ENCODE data around the gene ZFP91. TPM values are rescaled to one million over a fixed set of nuclear protein-coding genes. Genes with fewer than 3 reads are reported as not detected.

Gene ZFP91
- total RNA-seq, 2 experiments from 2014 or later: 46.5 to 46.7 TPM

DNA sequence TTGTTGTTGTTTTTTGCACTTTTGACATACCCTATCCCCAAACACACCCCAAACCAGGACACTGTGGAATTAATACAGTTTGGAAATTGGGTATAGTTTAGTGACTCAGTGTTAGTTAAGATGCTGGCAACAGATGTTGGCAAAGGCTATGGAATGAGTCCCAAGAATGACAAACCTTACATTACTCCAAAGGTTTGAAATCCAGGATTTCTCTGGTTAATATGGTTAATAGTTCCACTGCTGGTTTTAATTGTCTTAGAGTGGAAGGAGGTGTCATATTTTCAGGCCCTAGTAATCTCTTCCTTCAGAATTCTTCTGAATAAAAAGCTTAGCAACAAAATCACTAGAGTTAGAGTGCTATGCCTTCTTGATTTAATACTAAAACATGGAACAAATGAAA is 4.0 kb upstream of the ZFP91 start:
- Mint-ChIP-seq H3K4me1 (ENCODE audit: low read depth) (peaks cover 68% of the 10 kb centered on the region), H3K9me3 (no peaks in the 10 kb centered on the region), H3K4me3 (peak overlapping the region; percentile 95), H3K27ac (peak overlapping the region; percentile 99), H3K36me3 (ENCODE audit: low read depth) (peaks cover 54% of the 10 kb centered on the region), H3K27me3 (no peaks in the 10 kb centered on the region)
- Histone ChIP-seq H3K36me3 (ENCODE audit: insufficient read depth, low read length) (peaks cover 10% of the 10 kb centered on the region), H3K27me3 (ENCODE audit: control insufficient read depth in 1 of 2, insufficient read depth in 2 of 2, low read length in 2 of 2) (no peaks in the 10 kb centered on the region), H3K4me3 (ENCODE audit: low read length) (peak overlapping the region; percentile 63), H3K27ac (ENCODE audit: low read depth in 1 of 2, low read length in 2 of 2) (peak overlapping the region; percentile 100), H3K4me1 (ENCODE audit: insufficient read depth, low read length) (peaks cover 25% of the 10 kb centered on the region), H3K9me3 (ENCODE audit: control insufficient read depth in 1 of 2, insufficient read depth in 1 of 2, low read length in 2 of 2) (no peaks in the 10 kb centered on the region)
- ATAC-seq (ENCODE audit: poor library complexity): no peak
- intact Hi-C loops (cut with DNase I, micrococcal nuclease): loop anchor here (5.0 to 10.0 kb wide), 10 partner anchors 32 to 1040 kb away; partner anchors contain the start of genes FAM111A (in 2 of the 2), CNTF (in 1 of the 2), MED19 (in 1 of the 2) and OSBP (in 1 of the 2)
- POLR2A ChIA-PET: interaction anchor here (1.3 to 6.5 kb wide), 4 partner anchors 8 to 66 kb away, joined by 4 to 108 read pairs (median 33); no protein-coding TSS in a partner anchor
- TF ChIP-seq, protein P1, sequence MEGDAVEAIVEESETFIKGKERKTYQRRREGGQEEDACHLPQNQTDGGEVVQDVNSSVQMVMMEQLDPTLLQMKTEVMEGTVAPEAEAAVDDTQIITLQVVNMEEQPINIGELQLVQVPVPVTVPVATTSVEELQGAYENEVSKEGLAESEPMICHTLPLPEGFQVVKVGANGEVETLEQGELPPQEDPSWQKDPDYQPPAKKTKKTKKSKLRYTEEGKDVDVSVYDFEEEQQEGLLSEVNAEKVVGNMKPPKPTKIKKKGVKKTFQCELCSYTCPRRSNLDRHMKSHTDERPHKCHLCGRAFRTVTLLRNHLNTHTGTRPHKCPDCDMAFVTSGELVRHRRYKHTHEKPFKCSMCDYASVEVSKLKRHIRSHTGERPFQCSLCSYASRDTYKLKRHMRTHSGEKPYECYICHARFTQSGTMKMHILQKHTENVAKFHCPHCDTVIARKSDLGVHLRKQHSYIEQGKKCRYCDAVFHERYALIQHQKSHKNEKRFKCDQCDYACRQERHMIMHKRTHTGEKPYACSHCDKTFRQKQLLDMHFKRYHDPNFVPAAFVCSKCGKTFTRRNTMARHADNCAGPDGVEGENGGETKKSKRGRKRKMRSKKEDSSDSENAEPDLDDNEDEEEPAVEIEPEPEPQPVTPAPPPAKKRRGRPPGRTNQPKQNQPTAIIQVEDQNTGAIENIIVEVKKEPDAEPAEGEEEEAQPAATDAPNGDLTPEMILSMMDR (IDR thresholded peaks at IDR 0.05): no peak
- no peak for DNase-seq
- CTCF ChIA-PET: interaction anchor here (1.3 to 5.8 kb wide), 2 partner anchors 8 to 483 kb away, joined by 3 to 53 read pairs; no protein-coding TSS in a partner anchor

DNA sequence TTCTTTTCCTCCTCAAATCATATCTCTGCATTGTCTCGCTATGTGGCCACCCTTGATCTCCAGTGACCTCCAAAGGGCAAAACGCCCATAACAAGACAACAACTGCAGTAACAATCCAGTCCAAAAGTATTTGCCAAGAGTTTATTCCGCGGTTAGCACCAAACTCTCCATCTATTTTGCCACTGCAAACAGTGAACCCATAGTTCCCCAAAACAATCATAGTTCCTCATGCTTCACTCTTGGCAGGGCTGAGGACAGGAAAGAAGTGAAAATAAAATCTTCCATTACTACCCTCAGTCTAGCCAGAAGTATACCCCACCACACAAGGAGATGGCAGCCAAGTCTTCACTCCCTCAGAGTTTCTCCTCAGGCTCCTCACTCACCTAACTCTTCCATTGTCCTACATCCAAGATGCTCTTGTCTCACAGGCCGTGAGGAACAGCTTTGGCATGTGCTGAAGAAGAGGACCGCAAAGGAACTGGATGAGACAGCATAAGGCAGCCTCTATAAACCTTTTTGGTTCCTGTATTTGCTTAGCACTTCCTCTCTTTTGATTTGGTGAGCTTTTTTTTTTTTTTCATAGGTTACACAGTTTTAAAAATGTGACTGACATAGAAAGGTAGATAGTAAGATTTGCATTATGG is 3.4 kb upstream of the ZFP91 start, which contains the start of gene LPXN:
LPXN (minus strand) TSS at position 480 of the 644 bp plus-strand sequence; CDS start at position 396, 84 bp downstream.
- Histone ChIP-seq H3K9me3 (ENCODE audit: control insufficient read depth in 1 of 2, insufficient read depth in 1 of 2, low read length in 2 of 2) (no peaks in the 10 kb centered on the region), H3K27me3 (ENCODE audit: control insufficient read depth in 1 of 2, insufficient read depth in 2 of 2, low read length in 2 of 2) (no peaks in the 10 kb centered on the region), H3K27ac (ENCODE audit: low read depth in 1 of 2, low read length in 2 of 2) (peak within 1 kb of the TSS; percentile 100), H3K4me3 (ENCODE audit: low read length) (peak within 1 kb of the TSS; percentile 63), H3K36me3 (ENCODE audit: insufficient read depth, low read length) (peaks cover 4% of the 10 kb centered on the region), H3K4me1 (ENCODE audit: insufficient read depth, low read length) (peaks cover 25% of the 10 kb centered on the region)
- peak within 1 kb of the TSS; percentile 97 for H3K4me3 Mint-ChIP-seq
- no peaks in the 10 kb centered on the region for H3K27me3 Mint-ChIP-seq
- TF ChIP-seq, protein P1 (IDR thresholded peaks at IDR 0.05): no peak
- DNase-seq (peak; percentile 30 to 85 (median 53)), ATAC-seq (ENCODE audit: poor library complexity) (peak; percentile 5)
- peak within 1 kb of the TSS; percentile 99 for H3K27ac Mint-ChIP-seq
- POLR2A ChIA-PET: interaction anchor here (0.6 to 6.5 kb wide), 15 partner anchors 9 to 1260 kb away, joined by 3 to 108 read pairs (median 4); partner anchors contain the start of genes MED19, SELENOH and TMX2
- H3K4me1 Mint-ChIP-seq (ENCODE audit: low read depth): peaks cover 69% of the 10 kb centered on the region
- CTCF ChIA-PET: interaction anchor here (0.9 to 5.8 kb wide), 5 partner anchors 8 to 54 kb away, joined by 3 to 53 read pairs (median 5); no protein-coding TSS in a partner anchor
- H3K36me3 Mint-ChIP-seq (ENCODE audit: low read depth): peaks cover 53% of the 10 kb centered on the region
- intact Hi-C loops (cut with DNase I, micrococcal nuclease): loop anchor here (5.0 to 10.0 kb wide), 9 partner anchors 47 to 1039 kb away; partner anchors contain the start of genes FAM111A (in 2 of the 2), CNTF (in 1 of the 2), MED19 (in 1 of the 2) and OSBP (in 1 of the 2)
- H3K9me3 Mint-ChIP-seq: no peaks in the 10 kb centered on the region

DNA sequence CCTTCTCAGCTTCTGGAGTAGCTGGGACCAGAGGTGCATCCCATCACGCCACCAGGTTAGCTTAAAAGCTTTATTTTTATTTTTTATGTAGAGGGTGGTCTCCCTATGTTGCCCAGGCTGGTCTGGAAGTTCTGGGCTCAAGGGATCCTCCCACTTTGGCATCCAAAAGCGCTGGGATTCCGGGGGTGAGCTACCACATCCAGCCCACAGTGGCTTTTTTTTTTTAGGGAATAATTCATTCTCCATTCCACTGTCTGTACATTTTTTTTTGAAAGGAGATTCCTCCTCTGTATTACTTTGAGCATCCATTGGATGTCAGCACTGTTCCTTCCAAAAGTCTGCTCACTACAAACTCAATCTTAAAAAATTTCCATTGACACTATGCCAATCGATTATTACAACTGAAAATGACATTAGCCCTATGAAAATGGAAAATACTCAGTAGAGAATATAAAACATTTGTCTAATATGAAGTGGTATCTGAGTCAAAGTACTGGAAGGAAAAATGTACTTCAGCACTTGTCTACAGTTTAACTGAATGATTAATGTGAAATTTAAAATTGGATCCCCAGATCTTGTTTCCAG is 1.9 kb upstream of the ZFP91 start:
- intact Hi-C loops (cut with DNase I, micrococcal nuclease): loop anchor here (5.0 to 10.0 kb wide), 9 partner anchors 45 to 1038 kb away; partner anchors contain the start of genes FAM111A (in 2 of the 2), CNTF (in 1 of the 2), MED19 (in 1 of the 2) and OSBP (in 1 of the 2)

More for the DNA sequence above, 1.9 kb upstream of the ZFP91 start:
- H3K27ac Mint-ChIP-seq: peak overlapping the region; percentile 99
- Histone ChIP-seq H3K36me3 (ENCODE audit: insufficient read depth, low read length) (no peaks in the 10 kb centered on the region), H3K9me3 (ENCODE audit: control insufficient read depth in 1 of 2, insufficient read depth in 1 of 2, low read length in 2 of 2) (no peaks in the 10 kb centered on the region), H3K4me3 (ENCODE audit: low read length) (peak overlapping the region; percentile 87), H3K27me3 (ENCODE audit: control insufficient read depth in 1 of 2, insufficient read depth in 2 of 2, low read length in 2 of 2) (no peaks in the 10 kb centered on the region), H3K27ac (ENCODE audit: low read depth in 1 of 2, low read length in 2 of 2) (peak overlapping the region; percentile 100), H3K4me1 (ENCODE audit: insufficient read depth, low read length) (peaks cover 30% of the 10 kb centered on the region)
- ChIA-PET CTCF (interaction anchor here (0.7 to 5.8 kb wide), 6 partner anchors 10 to 53 kb away, joined by 3 to 53 read pairs (median 5); no protein-coding TSS in a partner anchor), POLR2A (interaction anchor here (0.7 to 6.5 kb wide), 13 partner anchors 10 to 915 kb away, joined by 3 to 108 read pairs (median 7); partner anchors contain the start of gene SELENOH)
- H3K4me3 Mint-ChIP-seq: peak overlapping the region; percentile 97
- H3K27me3 Mint-ChIP-seq: no peaks in the 10 kb centered on the region
- peaks cover 49% of the 10 kb centered on the region for H3K36me3 Mint-ChIP-seq (ENCODE audit: low read depth)
- DNase-seq: peak in 2 of 14 experiments; percentile 63 to 64
- ATAC-seq (ENCODE audit: poor library complexity): no peak
- TF ChIP-seq, protein P1 (IDR thresholded peaks at IDR 0.05): peak; percentile 28
- no peaks in the 10 kb centered on the region for H3K9me3 Mint-ChIP-seq
- peaks cover 73% of the 10 kb centered on the region for H3K4me1 Mint-ChIP-seq (ENCODE audit: low read depth)

Measured in CD4-positive, alpha-beta T cell (primary cell).